Keratinocyte (primary cell): Measurements from ENCODE around the gene PAX7. TPM values are rescaled to one million over a fixed set of nuclear protein-coding genes. Genes with fewer than 3 reads are reported as not detected.

Experiments used
- DNase-seq: peaks from one replicate; pipeline ENCODE4 v3.0.0-alpha.2; 2011; ENCODE audit warnings: low read depth, missing footprints, low spot score
- FAIRE-seq: peaks from 2 replicates; lab custom pipeline; 2011; peaks lifted over from hg19 to GRCh38; lab: Jason Lieb, UNC
- H2AFZ ChIP-seq: 2 replicates; pipeline ENCODE4 v1.6.0; 2012; ENCODE audit warnings: low read length, control low read depth, inconsistent platforms; ENCODE audit not compliant: control insufficient read depth
- H3K27ac ChIP-seq: 2 replicates; pipeline ENCODE4 v1.5.1; 2011; ENCODE audit warnings: low read length; ENCODE audit not compliant: control insufficient read depth, insufficient read depth
- H3K27me3 ChIP-seq: 3 replicates; pipeline ENCODE4 v1.6.0; 2011; ENCODE audit warnings: low read length; ENCODE audit not compliant: control insufficient read depth, insufficient read depth; ENCODE audit errors: extremely low read depth
- H3K36me3 ChIP-seq, 2 experiments: 2 replicates in 1 of 2; 3 replicates in 1 of 2; pipeline ENCODE4 v1.5.1; 2011; ENCODE audit warnings: low read length in 2 of 2, mild to moderate bottlenecking in 1 of 2; ENCODE audit not compliant: control insufficient read depth in 2 of 2, insufficient read depth in 2 of 2; ENCODE audit errors: extremely low read depth in 1 of 2
- H3K4me1 ChIP-seq: 3 replicates; pipeline ENCODE4 v1.5.1; 2011; ENCODE audit warnings: low read length; ENCODE audit not compliant: control insufficient read depth, insufficient read depth; ENCODE audit errors: extremely low read depth
- H3K4me2 ChIP-seq: 3 replicates; pipeline ENCODE4 v1.6.0; 2011; ENCODE audit warnings: low read depth, low read length; ENCODE audit not compliant: control insufficient read depth, insufficient read depth; ENCODE audit errors: extremely low read depth
- H3K4me3 ChIP-seq, 3 experiments: fragments of 200-600 bp in 1 of 3; sonication (generic) in 1 of 3; 2 replicates in 2 of 3; 3 replicates in 1 of 3; pipeline ENCODE4 v1.5.1; 2011 to 2016; ENCODE audit warnings: low read length in 3 of 3, mild to moderate bottlenecking in 3 of 3, control low read depth in 2 of 3, inconsistent platforms in 1 of 3, low read depth in 1 of 3, mixed read lengths in 1 of 3, mixed run types in 1 of 3, moderate library complexity in 1 of 3; ENCODE audit not compliant: control insufficient read depth in 2 of 3, insufficient read depth in 2 of 3; ENCODE audit errors: extremely low read depth in 1 of 3
- H3K79me2 ChIP-seq: 2 replicates; pipeline ENCODE4 v1.6.0; 2012; ENCODE audit warnings: low read length; ENCODE audit not compliant: control insufficient read depth, insufficient read depth
- H3K9ac ChIP-seq: 3 replicates; pipeline ENCODE4 v1.6.0; 2011; ENCODE audit warnings: low read length; ENCODE audit not compliant: control insufficient read depth, insufficient read depth; ENCODE audit errors: extremely low read depth
- H3K9me1 ChIP-seq: 3 replicates; pipeline ENCODE4 v1.6.0; 2011; ENCODE audit warnings: low read length; ENCODE audit not compliant: control insufficient read depth, insufficient read depth; ENCODE audit errors: extremely low read depth
- H3K9me3 ChIP-seq: 2 replicates; pipeline ENCODE4 v1.5.1; 2012; ENCODE audit warnings: low read depth, low read length; ENCODE audit not compliant: control insufficient read depth
- H4K20me1 ChIP-seq: 3 replicates; pipeline ENCODE4 v1.6.0; 2011; ENCODE audit warnings: low read length; ENCODE audit not compliant: control insufficient read depth, insufficient read depth; ENCODE audit errors: extremely low read depth
- CTCF ChIP-seq, 3 experiments: IDR thresholded peaks in 1 of 3; conservative IDR thresholded peaks in 1 of 3; optimal IDR thresholded peaks in 1 of 3; 2 replicates in 2 of 3; 3 replicates in 1 of 3; pipeline versions ENCODE3 to v1.5.1; 2011; ENCODE audit warnings: low read length in 3 of 3, mild to moderate bottlenecking in 3 of 3, moderate library complexity in 2 of 3, control low read depth in 1 of 3, inconsistent platforms in 1 of 3; ENCODE audit not compliant: insufficient read depth in 2 of 3; ENCODE audit errors: extremely low read depth in 1 of 3
- EZH2 ChIP-seq: IDR thresholded peaks from one replicate; pipeline ENCODE4 v1.6.1; 2012; ENCODE audit warnings: inconsistent platforms, mild to moderate bottlenecking, low read length, moderate library complexity
- dilution Hi-C: fragments of 300-500 bp; cut with MboI; formaldehyde crosslinking; loops from one replicate; pipeline ENCODE4 v1.7.0; 2020; ENCODE audit warnings: low sequenced_read_pairs; ENCODE audit not compliant: extremely low pct_ligation_motif_present
- polyA plus RNA-seq, 5 experiments: library from polyadenylated mRNA; depleted of rRNA in 3 of 5; stranded (reverse) in 3 of 5; stranded (forward) in 1 of 5; unstranded in 1 of 5; fragments of >200 nt; gene quantifications; 1 replicate in 1 of 5; 2 replicates in 3 of 5; 3 replicates in 1 of 5; pipeline versions ENCODE4 v1.2.1 to v1.2.3, GENCODE V29; 2011 to 2012; ENCODE audit warnings: missing spikeins in 2 of 5, low read depth in 1 of 5, low replicate concordance in 1 of 5

The PAX7 gene
- polyA plus RNA-seq, 1 donor (not counting 4 experiments of a cell fraction or from before 2014, with no cell fraction given), result not detected

GRCh38 chr1:18725231-18725895 lies 94.7 kb downstream of the PAX7 start:
- H3K27me3 ChIP-seq, result peaks cover 15% of the 10 kb centered on the region
- H3K36me3 ChIP-seq, result no peaks in the 10 kb centered on the region
- no peaks in the 10 kb centered on the region for H3K4me1 ChIP-seq
- TF ChIP-seq EZH2, result no peak
- no peak for TF ChIP-seq CTCF (optimal IDR thresholded peaks at IDR 0.05 in 1 of 3, IDR thresholded peaks at IDR 0.05 in 1 of 3, conservative IDR thresholded peaks at IDR 0.05 in 1 of 3; ENCODE audit: extremely low read depth in 1 of 3, insufficient read depth in 2 of 3, low read length in 3 of 3)
- no peak overlapping the region for H3K4me3 ChIP-seq
- no peak overlapping the region for H3K9ac ChIP-seq
- no peaks in the 10 kb centered on the region for H3K79me2 ChIP-seq
- dilution Hi-C loops, result no loop called here
- FAIRE-seq (no peak), DNase-seq (no peak)
- no peak overlapping the region for H3K27ac ChIP-seq
- no peak overlapping the region for H2AFZ ChIP-seq
- no peak overlapping the region for H3K4me2 ChIP-seq
- H4K20me1 ChIP-seq, result no peaks in the 10 kb centered on the region
- no peaks in the 10 kb centered on the region for H3K9me1 ChIP-seq
- no peaks in the 10 kb centered on the region for H3K9me3 ChIP-seq

GRCh38 chr1:18726368-18726767 lies 95.7 kb downstream of the PAX7 start:
- no peaks in the 10 kb centered on the region for H3K36me3 ChIP-seq
- no peak overlapping the region for H3K4me3 ChIP-seq
- no peaks in the 10 kb centered on the region for H3K4me1 ChIP-seq
- no peak overlapping the region for H3K27ac ChIP-seq
- dilution Hi-C loops, result no loop called here
- no peak overlapping the region for H3K9ac ChIP-seq
- H3K9me3 ChIP-seq, result no peaks in the 10 kb centered on the region
- no peaks in the 10 kb centered on the region for H4K20me1 ChIP-seq
- H3K27me3 ChIP-seq, result peaks cover 8% of the 10 kb centered on the region
- TF ChIP-seq CTCF (optimal IDR thresholded peaks at IDR 0.05 in 1 of 3, IDR thresholded peaks at IDR 0.05 in 1 of 3, conservative IDR thresholded peaks at IDR 0.05 in 1 of 3; ENCODE audit: extremely low read depth in 1 of 3, insufficient read depth in 2 of 3, low read length in 3 of 3), result no peak
- TF ChIP-seq EZH2, result no peak
- H3K9me1 ChIP-seq, result no peaks in the 10 kb centered on the region
- no peaks in the 10 kb centered on the region for H3K79me2 ChIP-seq
- FAIRE-seq (no peak), DNase-seq (no peak)
- no peak overlapping the region for H3K4me2 ChIP-seq
- H2AFZ ChIP-seq, result no peak overlapping the region
